HepG2 (cell line): ENCODE results near the gene CCDC85C. TPM values are rescaled to one million over a fixed set of nuclear protein-coding genes. Genes with fewer than 3 reads are reported as not detected.

ENCODE experiments used
- ATAC-seq: fragments of 200-7000 bp; cut with Tn5 transposase; 3 replicates; pipeline ENCODE4 v1.9.1; 2020; ENCODE audit warnings: mild to moderate bottlenecking, moderate library complexity
- BruUV-seq: library from RNA; stranded (reverse); fragments of 400-500 nt; replicated peaks from 2 replicates; lab custom pipeline; 2021; lab: Mats Ljungman, UMichigan
- CTCF ChIA-PET: fragments of 300-600 bp; formaldehyde crosslinking; extraction: SDS; loops from one replicate; lab custom pipeline; 2021; ENCODE audit warnings: low total read pairs, inconsistent platforms, low intra/inter-chr PET ratio; lab: Yijun Ruan, JAX
- POLR2A ChIA-PET: fragments of 350-600 bp; sonication (Branson Sonifier 250); formaldehyde crosslinking; loops from one replicate; lab custom pipeline; 2020; ENCODE audit warnings: antibody characterized with exemption, inconsistent platforms; lab: Yijun Ruan, JAX
- DNase-seq: peaks from one replicate; pipeline ENCODE4 v3.0.0-alpha.2; 2015; ENCODE audit warnings: low spot score
- FAIRE-seq: peaks from 3 replicates; lab custom pipeline; 2011; peaks lifted over from hg19 to GRCh38; lab: Jason Lieb, UNC
- H2AFZ ChIP-seq: one replicate; pipeline ENCODE4 v1.6.1; 2011; ENCODE audit warnings: low read length, inconsistent platforms
- H3K27ac ChIP-seq: fragments of 300-600 bp; 3 replicates; pipeline ENCODE4 v1.8.0; 2011; ENCODE audit warnings: mixed run types, mild to moderate bottlenecking, mixed read lengths, low read length, inconsistent platforms; ENCODE audit not compliant: insufficient read depth; ENCODE audit errors: extremely low read length
- H3K27me3 ChIP-seq, 2 experiments: fragments of 200-600 bp in 1 of 2; 2 replicates in 1 of 2; 3 replicates in 1 of 2; pipeline versions ENCODE4 v1.6.0 to v1.8.0; 2011; ENCODE audit warnings: low read length in 2 of 2, mild to moderate bottlenecking in 2 of 2, moderate library complexity in 2 of 2, inconsistent platforms in 1 of 2; ENCODE audit not compliant: insufficient read depth in 2 of 2, control insufficient read depth in 1 of 2
- H3K36me3 ChIP-seq, 2 experiments: fragments of 200-600 bp in 1 of 2; replicated peaks in 1 of 2; 2 replicates in 1 of 2; 3 replicates in 1 of 2; pipeline versions ENCODE4 v1.5.1 to v1.8.0; 2011; ENCODE audit warnings: low read length in 2 of 2, inconsistent platforms in 1 of 2; ENCODE audit not compliant: insufficient read depth in 2 of 2, control insufficient read depth in 1 of 2
- H3K4me1 ChIP-seq: 2 replicates; pipeline ENCODE4 v1.5.1; 2012; ENCODE audit warnings: low read length, inconsistent platforms; ENCODE audit not compliant: insufficient read depth
- H3K4me2 ChIP-seq: 2 replicates; pipeline ENCODE4 v1.6.0; 2011; ENCODE audit warnings: low read depth, low read length, inconsistent platforms
- H3K4me3 ChIP-seq, 3 experiments: fragments of 200-600 bp in 1 of 3; sonication (generic), shearing (Covaris generic) in 1 of 3; replicated peaks in 1 of 3; 2 replicates each; pipeline ENCODE4 v1.5.1; 2011 to 2016; ENCODE audit warnings: low read length in 3 of 3, inconsistent platforms in 2 of 3, low read depth in 2 of 3, mild to moderate bottlenecking in 2 of 3, control low read depth in 1 of 3, mixed read lengths in 1 of 3; ENCODE audit not compliant: insufficient read depth in 1 of 3
- H3K79me2 ChIP-seq: one replicate; pipeline ENCODE4 v1.6.1; 2011; ENCODE audit warnings: low read length, inconsistent platforms; ENCODE audit not compliant: insufficient read depth
- H3K9ac ChIP-seq: 2 replicates; pipeline ENCODE4 v1.6.0; 2011; ENCODE audit warnings: mild to moderate bottlenecking, low read depth, low read length, inconsistent platforms; ENCODE audit not compliant: insufficient read depth
- H3K9me3 ChIP-seq: 2 replicates; pipeline ENCODE4 v1.5.1; 2012; ENCODE audit warnings: mild to moderate bottlenecking, low read length
- H4K20me1 ChIP-seq: 2 replicates; pipeline ENCODE4 v1.6.0; 2011; ENCODE audit warnings: inconsistent platforms, mild to moderate bottlenecking, low read length, moderate library complexity; ENCODE audit not compliant: insufficient read depth
- HOXA3 ChIP-seq: sonication (generic); formaldehyde crosslinking; IDR thresholded peaks from 2 replicates; pipeline ENCODE4 v1.5.0; 2020; ENCODE audit warnings: missing genetic modification reagents
- JDP2 ChIP-seq: sonication (generic); formaldehyde crosslinking; IDR thresholded peaks from 2 replicates; pipeline ENCODE4 v1.8.1; 2022; ENCODE audit warnings: missing genetic modification reagents, borderline replicate concordance
- NFYB ChIP-seq: sonication (generic); formaldehyde crosslinking; IDR thresholded peaks from 2 replicates; pipeline ENCODE4 v1.4.0; 2020; ENCODE audit warnings: missing genetic modification reagents
- PCBP1 ChIP-seq: fragments of 200-400 bp; formaldehyde crosslinking; IDR thresholded peaks from 2 replicates; pipeline ENCODE4 v1.6.1; 2017; ENCODE audit warnings: mild to moderate bottlenecking, low read depth, low read length, borderline replicate concordance
- TCF12 ChIP-seq, 2 experiments: fragments of 450-650 bp in 1 of 2; sonication (generic) in 1 of 2; formaldehyde crosslinking in 1 of 2; IDR thresholded peaks; 2 replicates each; pipeline versions ENCODE4 v1.6.1 to v1.8.0; 2017 to 2022; ENCODE audit warnings: antibody characterized with exemption in 1 of 2, mild to moderate bottlenecking in 1 of 2, missing genetic modification reagents in 1 of 2, moderate library complexity in 1 of 2
- ZNF225 ChIP-seq: sonication (generic); formaldehyde crosslinking; IDR thresholded peaks from 2 replicates; pipeline ENCODE4 v1.4.0; 2020; ENCODE audit warnings: mild to moderate bottlenecking, missing genetic modification reagents
- ZNF616 ChIP-seq: sonication (generic); formaldehyde crosslinking; IDR thresholded peaks from 2 replicates; pipeline ENCODE4 v1.5.0; 2020; ENCODE audit warnings: low read depth, mild to moderate bottlenecking, missing genetic modification reagents
- ZNF75D ChIP-seq: sonication (generic); formaldehyde crosslinking; IDR thresholded peaks from 2 replicates; pipeline ENCODE4 v1.8.1; 2023; ENCODE audit warnings: missing genetic modification reagents, mild to moderate bottlenecking, borderline replicate concordance
- WGBS: methylation state at CpG from one replicate; pipeline ENCODE4 v1.1.6; 2017; ENCODE audit warnings: low lambda C conversion rate; 5-methylcytosine and 5-hydroxymethylcytosine counted together
- in situ Hi-C: cut with HindIII; loops from 2 replicates; pipeline ENCODE4 v1.10.0; 2017; ENCODE audit warnings: low pct_unique_long_range_greater_than_20kb; ENCODE audit not compliant: extremely low pct_ligation_motif_present
- intact Hi-C: fragments of 100-400 bp; cut with micrococcal nuclease; formaldehyde crosslinking; loops from one replicate; pipeline ENCODE4 v1.10.0; 2022; ENCODE audit not compliant: unreplicated experiment
- polyA plus RNA-seq, 8 experiments: library from polyadenylated mRNA; depleted of rRNA in 3 of 8; stranded (reverse) in 7 of 8; unstranded in 1 of 8; fragments of >200 nt; fragmentation: Illumina TruSeq in 4 of 8; extraction: Trizol in 4 of 8; gene quantifications; 2 replicates each; pipeline versions ENCODE4 v1.2.1 to v1.2.3, GENCODE V29; 2011 to 2016; ENCODE audit warnings: low read depth in 4 of 8, missing spikeins in 1 of 8, mixed read lengths in 1 of 8; ENCODE audit not compliant: insufficient read depth in 1 of 8
- total RNA-seq, 5 experiments: library from RNA; depleted of rRNA; stranded (reverse); fragments of >200 nt; fragmentation: Illumina TruSeq; extraction: Trizol; gene quantifications; 2 replicates each; pipeline ENCODE4 v1.2.3, GENCODE V29; 2016; ENCODE audit warnings: low read depth in 1 of 5

Gene CCDC85C
- total and polyA plus RNA-seq, 2 of the 13 experiments (the other 11 are each of a cell fraction or from before 2014, with no cell fraction given), result 18.8 to 43.8 TPM

DNA sequence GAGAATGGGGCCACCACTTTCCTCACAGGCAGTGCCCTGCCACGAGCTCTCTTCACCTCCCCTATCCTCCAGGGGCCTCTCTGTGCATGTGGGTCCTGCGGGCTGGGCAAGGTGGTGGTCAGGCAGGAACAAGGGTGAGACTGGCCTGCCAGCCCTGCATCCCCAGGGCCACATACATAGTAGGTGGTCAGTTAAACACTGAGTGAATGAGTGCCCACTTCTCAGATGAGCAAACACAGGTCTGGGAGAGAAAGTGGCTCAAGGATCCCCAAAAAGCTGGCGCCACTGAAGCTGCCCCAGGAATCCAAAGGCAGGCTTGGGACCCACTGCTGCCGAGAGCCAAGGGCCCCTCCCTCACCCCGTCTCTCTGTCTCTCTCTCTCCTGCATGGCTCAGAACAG lies 71.7 kb downstream of the CCDC85C start (continued):
- TF ChIP-seq NFYB (CRISPR knock-in tag) (no peak), ZNF225 (no peak), HOXA3 (CRISPR knock-in tag) (no peak), ZNF75D (CRISPR knock-in tag) (no peak)

DNA sequence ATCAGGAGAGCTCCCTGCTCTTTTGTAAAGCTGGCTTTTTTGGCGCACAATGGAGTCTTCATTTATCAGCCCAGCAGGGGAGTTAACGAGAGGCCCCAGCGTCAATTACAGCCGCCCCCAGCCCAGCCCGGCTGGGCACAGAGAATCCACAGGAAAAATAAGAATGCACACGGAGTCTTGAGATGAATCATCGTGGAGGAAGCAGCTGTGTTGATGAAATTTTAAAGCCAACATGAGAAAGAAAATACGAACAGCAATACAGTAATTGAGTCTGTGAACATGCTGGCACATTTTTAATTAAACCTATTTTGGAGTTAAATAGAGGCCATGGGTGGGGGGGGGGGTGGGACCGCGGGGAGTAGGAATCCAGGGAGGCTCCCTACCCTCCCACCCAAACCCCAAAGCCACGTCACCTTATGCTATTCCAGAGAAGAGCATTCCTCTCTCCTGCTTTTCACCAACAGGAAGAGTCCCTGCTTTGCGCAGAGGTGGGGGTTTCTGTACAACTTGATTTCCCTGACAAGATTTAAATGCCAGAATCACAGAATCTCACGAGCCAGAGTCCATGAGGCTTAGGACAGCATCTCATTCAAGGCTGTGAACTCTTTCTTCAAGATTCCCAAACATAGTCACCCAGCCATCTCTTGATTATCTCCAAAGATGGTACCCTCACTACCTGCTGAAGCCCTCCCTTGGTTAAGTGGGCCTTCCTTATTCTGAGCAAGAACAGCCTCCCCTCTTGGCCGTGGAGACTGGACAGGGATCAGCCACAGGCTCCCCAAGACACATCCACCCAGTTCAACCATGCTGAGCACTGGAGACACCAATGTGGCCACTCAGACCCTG lies 72.5 kb downstream of the CCDC85C start:
- Histone ChIP-seq H4K20me1 (peaks cover 18% of the 10 kb centered on the region; the same call in 1 of the 2 replicates), H3K9ac (no peak overlapping the region), H3K79me2 (peaks cover 13% of the 10 kb centered on the region), H3K27ac (no peak overlapping the region), H3K4me3 (no peak overlapping the region), H3K27me3 (no peaks in the 10 kb centered on the region), H2AFZ (no peak overlapping the region), H3K4me2 (no peak overlapping the region), H3K9me3 (no peaks in the 10 kb centered on the region), H3K36me3 (peaks cover 9 to 26% of the 10 kb centered on the region in 2 experiments; a peak in 4 of 5 replicates), H3K4me1 (peaks cover 8% of the 10 kb centered on the region; the same call in 1 of the 2 replicates)
- WGBS, result 97% methylated on average over 13 of the region's 14 CpGs
- DNase-seq (no peak), ATAC-seq (no peak), FAIRE-seq (no peak)
- no TSS peak for BruUV-seq
- in situ Hi-C loops, result no loop called here
- POLR2A ChIA-PET, result no interaction called here
- CTCF ChIA-PET, result no interaction called here
- no peak for TF ChIP-seq ZNF616
- no peak for TF ChIP-seq PCBP1
- TF ChIP-seq JDP2, result no peak
- no peak for TF ChIP-seq TCF12 (IDR thresholded peaks at IDR 0.05)
- no peak for TF ChIP-seq TCF12 (CRISPR knock-in tag; IDR thresholded peaks at IDR 0.05)
- intact Hi-C loops, result no loop called here
